SK-N-SH (cell line): Measurements from ENCODE around the gene ENPP5. TPM values are rescaled to one million over a fixed set of nuclear protein-coding genes. Genes with fewer than 3 reads are reported as not detected.

Experiments used
- CTCF ChIA-PET: fragments of 300-600, 350-600 bp; formaldehyde crosslinking; extraction: SDS; loops from one replicate; lab custom pipeline; 2021; lab: Yijun Ruan, JAX
- POLR2A ChIA-PET: fragments of 350-600 bp; sonication (Branson Sonifier 250); formaldehyde crosslinking; extraction: SDS; loops from one replicate; lab custom pipeline; 2020; ENCODE audit warnings: antibody characterized with exemption, inconsistent platforms; lab: Yijun Ruan, JAX
- DNase-seq: peaks from one replicate; pipeline ENCODE4 v3.0.0; 2012
- H2AFZ ChIP-seq: fragments of 200-600 bp; sonication (generic); 2 replicates; pipeline ENCODE4 v1.8.1; 2016; ENCODE audit warnings: antibody characterized with exemption, mild to moderate bottlenecking, low read depth
- H3F3A ChIP-seq: fragments of 200-600 bp; sonication (generic); replicated peaks from 2 replicates; pipeline ENCODE3; 2016; ENCODE audit warnings: antibody characterized with exemption, mild to moderate bottlenecking; ENCODE audit not compliant: insufficient read depth
- H3K27ac ChIP-seq, 2 experiments: fragments of 200-500 bp in 1 of 2; fragments of 200-600 bp in 1 of 2; sonication (Bioruptor generic) in 1 of 2; sonication (generic), shearing (Covaris generic) in 1 of 2; 2 replicates each; pipeline versions ENCODE4 v1.5.1 to v1.6.1; 2014 to 2016; ENCODE audit warnings: low read depth in 2 of 2, inconsistent platforms in 1 of 2, low read length in 1 of 2, mild to moderate bottlenecking in 1 of 2, mixed read lengths in 1 of 2
- H3K27me3 ChIP-seq: fragments of 200-600 bp; sonication (generic), shearing (Covaris generic); 2 replicates; pipeline ENCODE4 v1.6.1; 2016; ENCODE audit warnings: mixed run types; ENCODE audit not compliant: insufficient read depth
- H3K36me3 ChIP-seq, 2 experiments: fragments of 200-500 bp in 1 of 2; fragments of 200-600 bp in 1 of 2; sonication (Bioruptor generic) in 1 of 2; sonication (generic) in 1 of 2; replicated peaks in 1 of 2; 2 replicates each; pipeline versions ENCODE3 to v1.5.1; 2014 to 2016; ENCODE audit warnings: low read length in 1 of 2, mild to moderate bottlenecking in 1 of 2; ENCODE audit not compliant: insufficient read depth in 2 of 2, control insufficient read depth in 1 of 2
- H3K4me1 ChIP-seq, 2 experiments: fragments of 200-500 bp in 1 of 2; fragments of 200-600 bp in 1 of 2; sonication (Bioruptor generic) in 1 of 2; sonication (generic), shearing (Covaris generic) in 1 of 2; 2 replicates each; pipeline versions ENCODE4 v1.5.1 to v1.6.1; 2014 to 2016; ENCODE audit warnings: low read depth in 1 of 2, low read length in 1 of 2, mixed run types in 1 of 2; ENCODE audit not compliant: insufficient read depth in 2 of 2, control insufficient read depth in 1 of 2
- H3K4me2 ChIP-seq: fragments of 200-600 bp; sonication (generic), shearing (Covaris generic); 2 replicates; pipeline ENCODE4 v1.6.1; 2017; ENCODE audit warnings: mixed run types
- H3K4me3 ChIP-seq, 2 experiments: fragments of 200-500 bp in 1 of 2; fragments of 200-600 bp in 1 of 2; sonication (Bioruptor generic) in 1 of 2; sonication (generic), shearing (Covaris generic) in 1 of 2; 2 replicates each; pipeline versions ENCODE4 v1.5.1 to v1.8.1; 2014 to 2016; ENCODE audit warnings: low read depth in 2 of 2, inconsistent platforms in 1 of 2, low read length in 1 of 2, mild to moderate bottlenecking in 1 of 2, mixed read lengths in 1 of 2, moderate library complexity in 1 of 2
- H3K79me2 ChIP-seq: fragments of 200-600 bp; sonication (generic); 2 replicates; pipeline ENCODE4 v1.8.1; 2017; ENCODE audit warnings: mild to moderate bottlenecking; ENCODE audit not compliant: insufficient read depth
- H3K9ac ChIP-seq: fragments of 200-600 bp; sonication (generic); 2 replicates; pipeline ENCODE4 v1.6.1; 2017; ENCODE audit warnings: mixed run types
- H3K9me2 ChIP-seq: fragments of 200-600 bp; sonication (generic); 2 replicates; pipeline ENCODE4 v1.6.1; 2017; ENCODE audit warnings: mixed run types
- H3K9me3 ChIP-seq: fragments of 200-600 bp; sonication (generic); 2 replicates; pipeline ENCODE4 v1.6.1; 2017; ENCODE audit warnings: mixed run types, mild to moderate bottlenecking, moderate library complexity
- H4K20me1 ChIP-seq: fragments of 200-600 bp; sonication (generic); 2 replicates; pipeline ENCODE4 v1.6.1; 2017; ENCODE audit warnings: mild to moderate bottlenecking, mixed run types; ENCODE audit not compliant: insufficient read depth
- ELF1 ChIP-seq: IDR thresholded peaks from 2 replicates; pipeline ENCODE4 v1.4.0; 2012
- EZH2phosphoT487 ChIP-seq: fragments of 200-600 bp; sonication (generic); IDR thresholded peaks from 2 replicates; pipeline ENCODE4 v1.6.1; 2017; ENCODE audit warnings: low read depth, mixed run types, mild to moderate bottlenecking, antibody characterized with exemption, moderate library complexity, borderline replicate concordance
- FOXJ3 ChIP-seq: sonication (generic); formaldehyde crosslinking; IDR thresholded peaks from 2 replicates; pipeline ENCODE4 v1.5.1; 2020; ENCODE audit warnings: mild to moderate bottlenecking, missing genetic modification reagents
- FOXM1 ChIP-seq: IDR thresholded peaks from 2 replicates; pipeline ENCODE4 v1.4.0; 2012; ENCODE audit warnings: low read depth, mild to moderate bottlenecking
- JUND ChIP-seq: IDR thresholded peaks from 2 replicates; pipeline ENCODE4 v1.4.0; 2012
- MEF2A ChIP-seq: IDR thresholded peaks from 2 replicates; pipeline ENCODE4 v1.4.0; 2012; ENCODE audit warnings: low read depth, borderline replicate concordance
- NFIC ChIP-seq: IDR thresholded peaks from 2 replicates; pipeline ENCODE4 v1.4.0; 2012; ENCODE audit warnings: borderline replicate concordance
- NRF1 ChIP-seq: IDR thresholded peaks from 2 replicates; pipeline ENCODE4 v1.6.1; 2012; ENCODE audit warnings: low read depth, mild to moderate bottlenecking, low read length
- POLR2AphosphoS5 ChIP-seq: IDR thresholded peaks from 2 replicates; pipeline ENCODE4 v1.6.1; 2012; ENCODE audit warnings: low read depth, low read length
- RAD21 ChIP-seq: IDR thresholded peaks from 2 replicates; pipeline ENCODE4 v1.6.1; 2012; ENCODE audit warnings: mild to moderate bottlenecking, low read length
- RCOR1 ChIP-seq: fragments of 150-350 bp; IDR thresholded peaks from 2 replicates; pipeline ENCODE4 v1.6.1; 2017; ENCODE audit warnings: antibody characterized with exemption, low read length
- RFX5 ChIP-seq: IDR thresholded peaks from 2 replicates; pipeline ENCODE4 v1.6.1; 2012; ENCODE audit warnings: mild to moderate bottlenecking, improper control_type of control experiment, low read length
- RXRA ChIP-seq: IDR thresholded peaks from 2 replicates; pipeline ENCODE4 v1.4.0; 2012; ENCODE audit warnings: low read depth, mild to moderate bottlenecking, borderline replicate concordance
- SIN3A ChIP-seq: IDR thresholded peaks from 2 replicates; pipeline ENCODE4 v1.6.1; 2012; ENCODE audit warnings: low read depth, mild to moderate bottlenecking, low read length, moderate library complexity, borderline replicate concordance
- TAF1 ChIP-seq: IDR thresholded peaks from 2 replicates; pipeline ENCODE4 v1.6.1; 2012; ENCODE audit warnings: low read depth, mild to moderate bottlenecking, low read length, moderate library complexity, borderline replicate concordance
- TCF12 ChIP-seq: IDR thresholded peaks from 2 replicates; pipeline ENCODE4 v1.4.0; 2012
- TEAD4 ChIP-seq: IDR thresholded peaks from 2 replicates; pipeline ENCODE4 v1.4.0; 2012; ENCODE audit warnings: mild to moderate bottlenecking, borderline replicate concordance; ENCODE audit not compliant: insufficient read depth
- WGBS: methylation state at CpG from one replicate; pipeline ENCODE4 v1.1.6; 2017; ENCODE audit warnings: low lambda C conversion rate; 5-methylcytosine and 5-hydroxymethylcytosine counted together
- polyA plus RNA-seq, 3 experiments: library from polyadenylated mRNA; depleted of rRNA; stranded (reverse); fragments of >200 nt; gene quantifications; 2 replicates each; pipeline ENCODE4 v1.2.3, GENCODE V29; 2012
- TF ChIP-seq, protein P1 (sequence below): IDR thresholded peaks from 2 replicates; pipeline ENCODE4 v1.6.1; 2012; ENCODE audit warnings: mild to moderate bottlenecking, low read depth, low read length, moderate library complexity
- TF ChIP-seq, protein P2 (sequence below): fragments of 200-600 bp; sonication (generic); IDR thresholded peaks from 2 replicates; pipeline ENCODE4 v1.6.1; 2017; ENCODE audit warnings: antibody characterized with exemption, mild to moderate bottlenecking, moderate library complexity
- TF ChIP-seq, protein P3 (sequence below): IDR thresholded peaks from 2 replicates; pipeline ENCODE4 v1.4.0; 2012; ENCODE audit warnings: low read depth, borderline replicate concordance
- TF ChIP-seq, protein P4 (sequence below): IDR thresholded peaks from 2 replicates; pipeline ENCODE4 v1.4.0; 2012; ENCODE audit warnings: low read depth

ENPP5 gene
- polyA plus RNA-seq, 1 of the 3 experiments (the other 2 are of a cell fraction): not detected

DNA sequence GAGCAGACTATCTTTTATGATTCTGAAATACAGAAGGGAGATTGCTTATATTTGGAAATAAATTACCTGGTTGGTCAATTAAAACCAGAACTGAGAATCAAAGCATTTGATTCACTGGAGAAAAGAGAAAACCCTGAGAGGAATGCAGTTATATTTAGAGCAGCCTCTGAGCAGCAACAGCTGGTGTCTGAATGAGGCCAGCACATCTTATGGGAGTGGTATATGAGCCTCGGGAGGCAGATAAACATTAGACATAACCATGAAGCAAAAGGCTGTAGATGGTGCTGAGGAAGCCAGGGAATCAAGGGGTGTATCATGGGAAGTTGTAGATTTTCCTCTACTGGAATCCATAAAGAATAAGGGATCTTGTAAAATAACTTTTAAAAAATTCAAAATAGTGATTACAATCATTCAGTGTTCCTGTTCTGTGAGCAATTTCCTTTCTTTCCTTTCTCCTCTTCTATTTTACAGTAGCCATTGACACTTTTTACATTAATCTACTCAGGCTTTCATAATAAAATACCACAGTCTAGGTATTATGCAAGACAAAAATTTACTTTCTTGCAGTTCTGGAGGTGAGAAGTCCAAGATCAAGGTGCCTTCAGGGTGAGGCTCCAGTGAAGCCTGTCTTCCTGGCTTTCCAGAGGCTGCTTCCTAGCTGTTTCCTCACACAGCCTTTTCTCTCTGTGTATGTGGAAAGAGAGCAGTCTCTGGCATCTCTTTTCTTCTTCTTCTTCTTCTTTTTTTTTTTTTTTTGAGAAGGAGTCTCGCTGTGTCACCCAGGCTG, 32.8 kb upstream of the ENPP5 start (continued):
- TF ChIP-seq RXRA (no peak), FOXM1 (no peak), POLR2AphosphoS5 (no peak), NFIC (no peak), ELF1 (no peak)
- TF ChIP-seq, protein P1, sequence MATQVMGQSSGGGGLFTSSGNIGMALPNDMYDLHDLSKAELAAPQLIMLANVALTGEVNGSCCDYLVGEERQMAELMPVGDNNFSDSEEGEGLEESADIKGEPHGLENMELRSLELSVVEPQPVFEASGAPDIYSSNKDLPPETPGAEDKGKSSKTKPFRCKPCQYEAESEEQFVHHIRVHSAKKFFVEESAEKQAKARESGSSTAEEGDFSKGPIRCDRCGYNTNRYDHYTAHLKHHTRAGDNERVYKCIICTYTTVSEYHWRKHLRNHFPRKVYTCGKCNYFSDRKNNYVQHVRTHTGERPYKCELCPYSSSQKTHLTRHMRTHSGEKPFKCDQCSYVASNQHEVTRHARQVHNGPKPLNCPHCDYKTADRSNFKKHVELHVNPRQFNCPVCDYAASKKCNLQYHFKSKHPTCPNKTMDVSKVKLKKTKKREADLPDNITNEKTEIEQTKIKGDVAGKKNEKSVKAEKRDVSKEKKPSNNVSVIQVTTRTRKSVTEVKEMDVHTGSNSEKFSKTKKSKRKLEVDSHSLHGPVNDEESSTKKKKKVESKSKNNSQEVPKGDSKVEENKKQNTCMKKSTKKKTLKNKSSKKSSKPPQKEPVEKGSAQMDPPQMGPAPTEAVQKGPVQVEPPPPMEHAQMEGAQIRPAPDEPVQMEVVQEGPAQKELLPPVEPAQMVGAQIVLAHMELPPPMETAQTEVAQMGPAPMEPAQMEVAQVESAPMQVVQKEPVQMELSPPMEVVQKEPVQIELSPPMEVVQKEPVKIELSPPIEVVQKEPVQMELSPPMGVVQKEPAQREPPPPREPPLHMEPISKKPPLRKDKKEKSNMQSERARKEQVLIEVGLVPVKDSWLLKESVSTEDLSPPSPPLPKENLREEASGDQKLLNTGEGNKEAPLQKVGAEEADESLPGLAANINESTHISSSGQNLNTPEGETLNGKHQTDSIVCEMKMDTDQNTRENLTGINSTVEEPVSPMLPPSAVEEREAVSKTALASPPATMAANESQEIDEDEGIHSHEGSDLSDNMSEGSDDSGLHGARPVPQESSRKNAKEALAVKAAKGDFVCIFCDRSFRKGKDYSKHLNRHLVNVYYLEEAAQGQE: no peak
- TF ChIP-seq, all 33 proteins: peak for 0

DNA sequence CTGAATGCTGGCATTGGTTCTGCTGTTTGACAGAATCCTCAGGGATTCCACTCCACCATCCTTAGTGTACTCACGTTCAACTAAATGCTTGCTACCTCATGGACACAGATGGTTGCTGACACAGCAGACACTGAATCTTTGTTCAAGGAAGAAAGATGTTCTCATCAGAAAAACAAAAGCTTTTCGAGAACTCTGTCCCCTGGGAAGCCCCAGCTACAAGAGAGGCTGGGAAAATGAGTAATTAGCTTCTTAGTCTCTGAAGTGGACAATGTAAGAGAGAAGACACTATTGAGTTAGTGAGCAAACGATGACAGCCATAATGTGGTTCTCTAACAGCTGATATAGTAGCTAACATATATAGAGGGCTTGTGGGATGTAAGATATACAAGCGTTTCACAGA, 30.9 kb upstream of the ENPP5 start:
- Histone ChIP-seq H3K9ac (no peak overlapping the region), H4K20me1 (no peaks in the 10 kb centered on the region), H3F3A (no peaks in the 10 kb centered on the region), H3K27me3 (no peaks in the 10 kb centered on the region), H3K27ac (no peak overlapping the region), H3K36me3 (no peaks in the 10 kb centered on the region), H3K4me1 (no peaks in the 10 kb centered on the region), H3K4me3 (no peak overlapping the region), H3K79me2 (no peaks in the 10 kb centered on the region), H3K9me3 (no peaks in the 10 kb centered on the region), H3K4me2 (no peak overlapping the region), H2AFZ (no peak overlapping the region), H3K9me2 (no peaks in the 10 kb centered on the region)
- DNase-seq: no peak
- ChIA-PET CTCF (no interaction called here), POLR2A (no interaction called here)
- 1% methylated on average over 4 of the region's 4 CpGs for WGBS
- TF ChIP-seq RFX5: no peak
- no peak for TF ChIP-seq ELF1
- TF ChIP-seq TEAD4: no peak
- no peak for TF ChIP-seq MEF2A
- TF ChIP-seq RAD21: no peak
- TF ChIP-seq, protein P2, sequence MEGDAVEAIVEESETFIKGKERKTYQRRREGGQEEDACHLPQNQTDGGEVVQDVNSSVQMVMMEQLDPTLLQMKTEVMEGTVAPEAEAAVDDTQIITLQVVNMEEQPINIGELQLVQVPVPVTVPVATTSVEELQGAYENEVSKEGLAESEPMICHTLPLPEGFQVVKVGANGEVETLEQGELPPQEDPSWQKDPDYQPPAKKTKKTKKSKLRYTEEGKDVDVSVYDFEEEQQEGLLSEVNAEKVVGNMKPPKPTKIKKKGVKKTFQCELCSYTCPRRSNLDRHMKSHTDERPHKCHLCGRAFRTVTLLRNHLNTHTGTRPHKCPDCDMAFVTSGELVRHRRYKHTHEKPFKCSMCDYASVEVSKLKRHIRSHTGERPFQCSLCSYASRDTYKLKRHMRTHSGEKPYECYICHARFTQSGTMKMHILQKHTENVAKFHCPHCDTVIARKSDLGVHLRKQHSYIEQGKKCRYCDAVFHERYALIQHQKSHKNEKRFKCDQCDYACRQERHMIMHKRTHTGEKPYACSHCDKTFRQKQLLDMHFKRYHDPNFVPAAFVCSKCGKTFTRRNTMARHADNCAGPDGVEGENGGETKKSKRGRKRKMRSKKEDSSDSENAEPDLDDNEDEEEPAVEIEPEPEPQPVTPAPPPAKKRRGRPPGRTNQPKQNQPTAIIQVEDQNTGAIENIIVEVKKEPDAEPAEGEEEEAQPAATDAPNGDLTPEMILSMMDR: no peak
- TF ChIP-seq RCOR1: no peak
- TF ChIP-seq POLR2AphosphoS5: no peak
- no peak for TF ChIP-seq EZH2phosphoT487
- no peak for TF ChIP-seq JUND
- TF ChIP-seq NRF1: no peak
- TF ChIP-seq TAF1: no peak
- TF ChIP-seq, protein P3, sequence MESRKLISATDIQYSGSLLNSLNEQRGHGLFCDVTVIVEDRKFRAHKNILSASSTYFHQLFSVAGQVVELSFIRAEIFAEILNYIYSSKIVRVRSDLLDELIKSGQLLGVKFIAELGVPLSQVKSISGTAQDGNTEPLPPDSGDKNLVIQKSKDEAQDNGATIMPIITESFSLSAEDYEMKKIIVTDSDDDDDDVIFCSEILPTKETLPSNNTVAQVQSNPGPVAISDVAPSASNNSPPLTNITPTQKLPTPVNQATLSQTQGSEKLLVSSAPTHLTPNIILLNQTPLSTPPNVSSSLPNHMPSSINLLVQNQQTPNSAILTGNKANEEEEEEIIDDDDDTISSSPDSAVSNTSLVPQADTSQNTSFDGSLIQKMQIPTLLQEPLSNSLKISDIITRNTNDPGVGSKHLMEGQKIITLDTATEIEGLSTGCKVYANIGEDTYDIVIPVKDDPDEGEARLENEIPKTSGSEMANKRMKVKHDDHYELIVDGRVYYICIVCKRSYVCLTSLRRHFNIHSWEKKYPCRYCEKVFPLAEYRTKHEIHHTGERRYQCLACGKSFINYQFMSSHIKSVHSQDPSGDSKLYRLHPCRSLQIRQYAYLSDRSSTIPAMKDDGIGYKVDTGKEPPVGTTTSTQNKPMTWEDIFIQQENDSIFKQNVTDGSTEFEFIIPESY: no peak
- no peak for TF ChIP-seq FOXJ3
- TF ChIP-seq SIN3A: no peak
- no peak for TF ChIP-seq TCF12
- TF ChIP-seq, protein P4, sequence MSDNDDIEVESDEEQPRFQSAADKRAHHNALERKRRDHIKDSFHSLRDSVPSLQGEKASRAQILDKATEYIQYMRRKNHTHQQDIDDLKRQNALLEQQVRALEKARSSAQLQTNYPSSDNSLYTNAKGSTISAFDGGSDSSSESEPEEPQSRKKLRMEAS: no peak
